ENCODE measurements around the gene OR13F1. TPM values are rescaled to one million over a fixed set of nuclear protein-coding genes. Genes with fewer than 3 reads are reported as not detected.

The OR13F1 gene
- not detected in 2 replicates for total RNA-seq

GRCh38 chr9:104503963-104504362 is at the start of gene OR13F1:
Gene OR13F1, plus strand, starts transcription at chr9:104504263. Its CDS starts 0 bp downstream, at chr9:104504263.

GRCh38 chr9:104527109-104527508 is 23.0 kb downstream of the OR13F1 start, which contains the start of gene OR13C4:
Gene OR13C4, minus strand, starts transcription at chr9:104527209. Its CDS starts 0 bp downstream, at chr9:104527209.

GRCh38 chr9:104536756-104537155 is 32.7 kb downstream of the OR13F1 start, which contains the start of gene OR13C3:
Gene OR13C3, minus strand, starts transcription at chr9:104536856. Its CDS starts 133 bp downstream, at chr9:104536723.

Other genes with a start within 250 kb of the OR13F1 start
- gene OR13C4, start 22.9 kb downstream of the OR13F1 start, total RNA-seq, result not detected in 2 replicates
- not detected in 2 replicates for gene OR13C3, start 32.6 kb downstream of the OR13F1 start, total RNA-seq
- gene OR13C8, start 64.9 kb downstream of the OR13F1 start, total RNA-seq, result not detected in 2 replicates
- not detected in 2 replicates for gene OR13C5, start 95.2 kb downstream of the OR13F1 start, total RNA-seq
- gene OR13C2, start 101.4 kb downstream of the OR13F1 start, total RNA-seq, result not detected in 2 replicates
- gene OR13C9, start 113.9 kb downstream of the OR13F1 start, total RNA-seq, result not detected in 2 replicates
- not detected in 2 replicates for gene OR13D1, start 190.3 kb downstream of the OR13F1 start, total RNA-seq
- 24.3 and 49.5 TPM in 2 replicates for gene NIPSNAP3A, start 243.4 kb downstream of the OR13F1 start, total RNA-seq

Measured in placental epithelial cell (primary cell).